ENCODE measurements around the gene EPYC.
"Not testable (repeated sequence)": the region's sequence is repeated elsewhere in the genome, so short reads cannot be mapped to it uniquely, and the experiment has no call there.

The EPYC gene

DNA sequence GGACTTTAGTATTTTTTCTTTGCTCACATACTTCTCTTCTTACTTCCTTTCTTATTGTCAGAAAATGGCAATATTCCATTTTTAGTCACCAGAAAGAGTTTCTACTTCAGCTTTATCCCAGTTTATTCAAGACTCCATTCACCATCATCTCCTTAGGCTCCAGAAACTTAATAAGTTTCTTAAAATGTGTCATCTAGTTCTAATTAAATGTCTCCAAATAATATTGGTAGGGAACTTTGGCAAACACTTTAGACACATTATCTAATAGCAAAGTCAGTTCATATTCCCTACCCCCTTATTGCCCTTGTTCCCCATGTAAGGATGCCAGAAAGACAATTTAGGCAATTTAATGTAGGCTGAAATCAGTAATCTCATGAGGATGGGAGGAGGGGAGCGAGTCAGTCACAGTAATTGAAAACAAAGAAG lies 15.1 kb downstream of the EPYC start:
- Histone ChIP-seq H3K27me3 (ENCODE audit: control insufficient read depth, insufficient read depth, low read length) (peaks cover 11% of the 10 kb centered on the region), H3K27ac (ENCODE audit: low read length) (no peak overlapping the region), H3K4me1 (ENCODE audit: control insufficient read depth, low read depth, low read length) (peaks cover 5% of the 10 kb centered on the region), H3K36me3 (ENCODE audit: control insufficient read depth, low read depth, low read length) (no peaks in the 10 kb centered on the region), H3K4me3 (ENCODE audit: low read length) (no peak overlapping the region), H3K9ac (ENCODE audit: low read length) (no peak overlapping the region), H3K9me3 (ENCODE audit: control insufficient read depth, low read depth, low read length) (peaks cover 6% of the 10 kb centered on the region)

DNA sequence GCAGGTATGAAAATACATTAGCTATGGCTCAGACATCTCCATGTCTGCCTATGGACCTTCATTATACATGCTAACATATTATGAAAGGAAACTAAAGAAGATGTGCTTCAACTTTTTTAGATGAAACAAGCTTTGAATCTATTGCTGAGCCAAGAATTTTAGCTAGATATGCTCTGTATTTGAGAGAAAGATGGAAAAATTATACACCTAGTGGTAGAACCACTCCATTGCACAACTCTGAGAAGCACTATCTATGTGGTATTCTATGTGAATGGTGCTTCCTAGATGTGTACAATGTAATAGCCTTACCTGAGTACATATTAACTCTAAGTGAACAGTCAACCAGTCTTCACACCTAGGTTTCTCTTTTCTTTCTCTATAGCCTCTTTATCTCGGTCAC lies 17.3 kb downstream of the EPYC start:
- Histone ChIP-seq H3K9ac (ENCODE audit: low read length) (no peak overlapping the region), H3K36me3 (ENCODE audit: control insufficient read depth, low read depth, low read length) (no peaks in the 10 kb centered on the region), H3K27ac (ENCODE audit: low read length) (no peak overlapping the region), H3K27me3 (ENCODE audit: control insufficient read depth, insufficient read depth, low read length) (peaks cover 21% of the 10 kb centered on the region), H3K4me1 (ENCODE audit: control insufficient read depth, low read depth, low read length) (peaks cover 15% of the 10 kb centered on the region), H3K4me3 (ENCODE audit: low read length) (no peak overlapping the region), H3K9me3 (ENCODE audit: control insufficient read depth, low read depth, low read length) (peaks cover 6% of the 10 kb centered on the region)

DNA sequence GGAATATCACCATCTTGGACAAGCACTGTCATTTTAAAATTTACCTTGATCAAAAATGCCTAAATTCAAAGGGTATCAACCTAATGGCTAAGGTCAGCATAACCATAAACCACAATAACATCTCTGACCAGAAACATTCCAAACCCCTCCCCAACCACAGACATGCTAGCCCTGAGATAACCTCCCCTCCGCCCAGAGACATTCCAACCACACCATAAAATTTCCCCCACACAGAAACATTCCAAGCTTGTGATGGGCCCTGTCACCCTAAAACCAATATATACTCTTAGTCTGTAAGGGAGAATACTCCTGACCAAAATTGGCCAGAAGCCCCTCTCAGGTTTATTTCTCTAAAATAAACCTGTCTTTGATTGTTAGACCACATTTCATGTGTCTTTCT lies 17.7 kb downstream of the EPYC start:
- Histone ChIP-seq H3K36me3 (ENCODE audit: control insufficient read depth, low read depth, low read length) (no peaks in the 10 kb centered on the region), H3K9me3 (ENCODE audit: control insufficient read depth, low read depth, low read length) (peaks cover 6% of the 10 kb centered on the region), H3K27ac (ENCODE audit: low read length) (no peak overlapping the region), H3K4me1 (ENCODE audit: control insufficient read depth, low read depth, low read length) (peaks cover 15% of the 10 kb centered on the region), H3K4me3 (ENCODE audit: low read length) (no peak overlapping the region), H3K27me3 (ENCODE audit: control insufficient read depth, insufficient read depth, low read length) (peaks cover 25% of the 10 kb centered on the region), H3K9ac (ENCODE audit: low read length) (no peak overlapping the region)

DNA sequence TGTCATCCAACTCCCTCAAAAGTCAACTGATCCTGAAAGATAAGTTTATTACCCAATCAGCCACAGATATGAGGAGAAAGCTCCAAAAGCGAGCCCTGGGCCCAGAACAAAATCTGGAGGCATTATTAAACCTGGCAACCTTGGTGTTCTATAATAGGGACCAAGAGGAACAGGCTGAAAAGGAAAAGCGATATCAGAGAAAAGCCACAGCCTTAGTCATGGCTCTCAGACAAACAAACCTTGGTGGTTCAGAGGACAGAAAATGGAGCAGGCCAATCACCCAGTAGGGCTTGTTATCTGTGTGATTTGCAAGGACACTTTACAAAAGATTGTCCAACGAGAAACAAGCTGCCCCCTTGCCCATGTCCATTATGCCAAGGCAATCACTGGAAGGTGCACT lies 19.4 kb downstream of the EPYC start:
- Histone ChIP-seq H3K4me1 (ENCODE audit: control insufficient read depth, low read depth, low read length) (peaks cover 15% of the 10 kb centered on the region), H3K27me3 (ENCODE audit: control insufficient read depth, insufficient read depth, low read length) (peaks cover 29% of the 10 kb centered on the region)
- not testable (repeated sequence) for H3K9me3 ChIP-seq (ENCODE audit: control insufficient read depth, low read depth, low read length); H3K36me3 ChIP-seq (ENCODE audit: control insufficient read depth, low read depth, low read length); H3K27ac ChIP-seq (ENCODE audit: low read length); H3K4me3 ChIP-seq (ENCODE audit: low read length); H3K9ac ChIP-seq (ENCODE audit: low read length)

DNA sequence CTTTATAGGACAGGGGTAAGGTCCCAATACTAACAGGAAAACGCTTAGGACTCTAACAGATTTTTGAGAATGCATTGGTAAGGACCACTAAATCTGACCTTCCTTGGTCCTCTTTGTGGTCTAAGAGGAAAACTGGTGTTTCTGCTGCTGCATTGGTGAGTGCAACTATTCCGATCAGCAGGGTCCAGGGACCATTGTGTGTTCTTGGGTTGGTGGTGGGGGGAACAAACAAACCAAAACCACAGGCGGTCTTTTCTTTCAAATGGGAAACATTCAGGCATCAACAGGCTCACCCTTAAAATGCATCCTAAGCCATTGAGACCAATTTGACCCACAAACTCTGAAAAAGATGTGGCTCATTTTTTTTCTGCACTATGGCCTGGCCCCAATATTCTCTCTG lies 20.7 kb downstream of the EPYC start:
- Histone ChIP-seq H3K9me3 (ENCODE audit: control insufficient read depth, low read depth, low read length) (no peaks in the 10 kb centered on the region), H3K9ac (ENCODE audit: low read length) (no peak overlapping the region)

DNA sequence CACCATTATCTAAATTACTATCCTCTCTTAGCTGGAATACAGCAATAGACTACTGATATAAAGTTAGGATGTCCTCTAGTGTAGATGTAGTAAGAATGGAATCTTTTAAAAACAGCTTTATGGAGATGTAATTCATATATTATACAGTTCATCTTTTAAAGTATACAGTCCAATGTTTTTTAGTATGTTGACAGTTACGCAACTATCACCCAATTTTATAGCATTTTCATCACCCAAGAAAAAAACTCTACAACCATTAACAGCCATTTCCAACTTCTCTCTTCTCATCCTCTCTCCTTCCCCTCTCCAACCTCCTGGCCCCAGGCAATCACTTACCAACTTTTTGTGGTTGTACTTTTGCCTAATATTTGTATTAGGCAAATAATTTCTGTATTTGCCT lies 22.6 kb downstream of the EPYC start:
- H3K27ac ChIP-seq (ENCODE audit: low read length), result no peak overlapping the region
- H3K36me3 ChIP-seq (ENCODE audit: control insufficient read depth, low read depth, low read length), result no peaks in the 10 kb centered on the region
- no peak overlapping the region for H3K4me3 ChIP-seq (ENCODE audit: low read length)
- H3K9ac ChIP-seq (ENCODE audit: low read length), result no peak overlapping the region
- no peaks in the 10 kb centered on the region for H3K9me3 ChIP-seq (ENCODE audit: control insufficient read depth, low read depth, low read length)
- H3K4me1 ChIP-seq (ENCODE audit: control insufficient read depth, low read depth, low read length), result peaks cover 22% of the 10 kb centered on the region
- H3K27me3 ChIP-seq (ENCODE audit: control insufficient read depth, insufficient read depth, low read length), result peaks cover 29% of the 10 kb centered on the region

More for the DNA sequence above, 20.7 kb downstream of the EPYC start:
- peaks cover 15% of the 10 kb centered on the region for H3K4me1 ChIP-seq (ENCODE audit: control insufficient read depth, low read depth, low read length)
- H3K36me3 ChIP-seq (ENCODE audit: control insufficient read depth, low read depth, low read length), result no peaks in the 10 kb centered on the region
- H3K27me3 ChIP-seq (ENCODE audit: control insufficient read depth, insufficient read depth, low read length), result peaks cover 29% of the 10 kb centered on the region
- H3K4me3 ChIP-seq (ENCODE audit: low read length), result no peak overlapping the region
- no peak overlapping the region for H3K27ac ChIP-seq (ENCODE audit: low read length)

DNA sequence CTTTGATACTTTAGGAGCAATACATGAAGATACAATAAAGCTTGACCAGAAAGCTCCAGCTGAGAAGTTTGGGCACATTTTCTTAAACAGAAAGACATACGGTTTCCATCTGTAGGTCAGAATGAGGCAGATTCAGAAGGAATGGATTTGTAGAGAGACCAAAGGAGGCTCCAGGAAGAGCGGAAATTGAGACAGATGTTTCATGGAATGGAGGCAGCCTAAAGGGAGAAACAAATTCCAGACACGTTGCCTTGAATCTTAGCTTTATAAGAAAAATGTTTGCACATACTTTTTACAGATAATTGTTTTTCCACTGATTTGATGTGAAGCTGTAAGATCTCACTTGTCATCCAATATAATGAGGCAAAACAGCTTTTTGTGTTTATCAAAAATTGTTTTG lies 24.8 kb downstream of the EPYC start:
- no peak overlapping the region for H3K4me3 ChIP-seq (ENCODE audit: low read length)
- H3K4me1 ChIP-seq (ENCODE audit: control insufficient read depth, low read depth, low read length), result peaks cover 20% of the 10 kb centered on the region
- no peaks in the 10 kb centered on the region for H3K9me3 ChIP-seq (ENCODE audit: control insufficient read depth, low read depth, low read length)
- H3K36me3 ChIP-seq (ENCODE audit: control insufficient read depth, low read depth, low read length), result no peaks in the 10 kb centered on the region
- H3K27me3 ChIP-seq (ENCODE audit: control insufficient read depth, insufficient read depth, low read length), result peaks cover 17% of the 10 kb centered on the region
- no peak overlapping the region for H3K9ac ChIP-seq (ENCODE audit: low read length)
- H3K27ac ChIP-seq (ENCODE audit: low read length), result no peak overlapping the region

DNA sequence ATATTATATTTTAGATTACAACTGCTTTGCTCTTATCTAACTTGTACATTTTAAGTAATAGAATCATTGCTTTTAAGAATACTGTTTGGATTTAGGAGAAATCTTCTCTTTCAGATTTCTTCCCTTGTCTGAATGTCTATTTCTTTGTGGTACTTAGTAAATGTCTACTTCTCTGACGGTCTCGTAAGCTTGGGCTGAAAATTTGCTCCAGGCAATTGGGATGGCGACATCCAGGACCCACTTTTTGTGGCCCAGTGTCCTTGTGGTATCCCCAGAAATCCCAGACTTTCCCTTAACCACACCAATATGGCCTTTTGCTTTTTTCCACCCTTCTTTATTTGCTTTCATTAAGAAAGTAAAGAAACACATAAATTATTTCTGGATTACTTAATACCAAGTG lies 25.8 kb downstream of the EPYC start:
- H3K9me3 ChIP-seq (ENCODE audit: control insufficient read depth, low read depth, low read length), result no peaks in the 10 kb centered on the region
- H3K27ac ChIP-seq (ENCODE audit: low read length), result no peak overlapping the region
- no peaks in the 10 kb centered on the region for H3K36me3 ChIP-seq (ENCODE audit: control insufficient read depth, low read depth, low read length)
- peak overlapping the region; percentile 17 for H3K9ac ChIP-seq (ENCODE audit: low read length)
- peaks cover 14% of the 10 kb centered on the region for H3K4me1 ChIP-seq (ENCODE audit: control insufficient read depth, low read depth, low read length)
- H3K27me3 ChIP-seq (ENCODE audit: control insufficient read depth, insufficient read depth, low read length), result peaks cover 17% of the 10 kb centered on the region
- no peak overlapping the region for H3K4me3 ChIP-seq (ENCODE audit: low read length)

DNA sequence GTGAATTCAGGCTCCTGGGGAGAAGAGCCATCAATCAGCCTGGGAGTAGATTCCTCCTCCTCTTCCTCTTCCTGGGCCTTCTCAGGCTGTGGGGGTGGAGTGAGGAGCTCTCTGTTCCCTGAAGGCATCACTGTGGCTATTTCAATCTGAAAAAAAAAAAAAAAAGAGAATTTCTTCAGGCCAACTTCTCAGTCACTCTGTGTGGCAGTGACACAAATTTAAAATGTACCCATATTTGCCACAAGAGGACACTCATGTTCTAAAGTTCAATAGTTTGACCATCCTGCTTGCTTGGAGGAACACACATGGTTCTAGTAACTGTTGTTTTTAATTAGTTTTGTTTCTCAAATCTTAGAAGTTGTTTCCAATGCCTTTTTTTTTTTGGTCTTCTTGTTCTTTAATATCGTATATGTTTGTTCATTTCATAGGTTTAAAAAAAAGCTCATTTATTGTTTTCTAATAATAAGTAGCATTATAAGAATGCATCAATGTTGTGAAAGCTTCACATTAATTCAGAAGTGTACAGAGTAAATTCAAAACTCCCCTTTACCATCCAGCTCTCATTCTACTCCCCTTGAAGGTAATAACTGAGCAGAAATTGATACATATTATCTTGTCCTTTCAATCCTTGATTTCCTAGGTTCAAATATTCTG lies 26.5 kb downstream of the EPYC start:
- no peak overlapping the region for H3K27ac ChIP-seq (ENCODE audit: low read length)
- H3K9ac ChIP-seq (ENCODE audit: low read length), result no peak overlapping the region
- H3K4me3 ChIP-seq (ENCODE audit: low read length), result no peak overlapping the region
- H3K4me1 ChIP-seq (ENCODE audit: control insufficient read depth, low read depth, low read length), result peaks cover 7% of the 10 kb centered on the region
- H3K9me3 ChIP-seq (ENCODE audit: control insufficient read depth, low read depth, low read length), result no peaks in the 10 kb centered on the region
- peaks cover 15% of the 10 kb centered on the region for H3K27me3 ChIP-seq (ENCODE audit: control insufficient read depth, insufficient read depth, low read length)
- no peaks in the 10 kb centered on the region for H3K36me3 ChIP-seq (ENCODE audit: control insufficient read depth, low read depth, low read length)

DNA sequence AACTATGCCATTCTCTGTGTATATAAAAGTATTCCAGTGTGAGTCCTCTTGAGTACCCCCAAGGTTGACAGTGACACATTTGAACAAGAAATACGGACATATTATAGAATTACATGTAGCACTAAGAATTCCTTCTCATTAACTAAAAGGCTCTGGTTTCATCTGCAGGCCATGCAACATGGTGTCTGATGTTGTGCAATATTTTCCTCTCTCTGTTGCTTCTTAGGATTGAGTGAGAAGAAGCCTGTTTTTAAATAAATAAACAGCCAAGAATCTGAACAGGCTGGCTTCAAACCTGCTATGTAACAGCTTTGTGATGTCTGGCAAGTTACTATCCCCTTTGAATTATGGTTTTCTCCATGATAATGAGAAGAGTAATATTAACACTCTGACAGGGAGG lies 27.5 kb downstream of the EPYC start:
- Histone ChIP-seq H3K36me3 (ENCODE audit: control insufficient read depth, low read depth, low read length) (no peaks in the 10 kb centered on the region), H3K4me1 (ENCODE audit: control insufficient read depth, low read depth, low read length) (peaks cover 7% of the 10 kb centered on the region), H3K27ac (ENCODE audit: low read length) (no peak overlapping the region), H3K9me3 (ENCODE audit: control insufficient read depth, low read depth, low read length) (no peaks in the 10 kb centered on the region), H3K9ac (ENCODE audit: low read length) (no peak overlapping the region), H3K27me3 (ENCODE audit: control insufficient read depth, insufficient read depth, low read length) (peaks cover 5% of the 10 kb centered on the region), H3K4me3 (ENCODE audit: low read length) (no peak overlapping the region)

DNA sequence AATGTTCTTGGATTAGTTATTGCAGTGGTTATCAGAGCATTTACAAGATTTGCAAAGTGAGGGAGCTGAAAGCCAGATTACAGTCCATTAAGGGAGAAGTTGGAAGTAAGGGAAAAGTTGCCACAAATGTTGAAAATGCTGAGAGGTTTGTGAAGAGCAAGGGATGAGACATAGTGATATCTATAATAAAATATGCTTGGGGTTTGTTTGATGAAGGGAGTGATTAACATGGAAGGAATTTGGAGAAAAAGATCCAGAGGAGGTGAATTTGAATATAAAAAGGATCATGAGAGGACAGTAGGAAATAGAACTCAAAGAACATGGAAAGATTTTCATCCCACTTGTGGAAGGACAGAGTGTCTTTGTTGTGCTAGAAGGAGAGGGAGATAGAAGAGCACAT lies 30.5 kb downstream of the EPYC start:
- Histone ChIP-seq H3K27me3 (ENCODE audit: control insufficient read depth, insufficient read depth, low read length) (no peaks in the 10 kb centered on the region), H3K4me1 (ENCODE audit: control insufficient read depth, low read depth, low read length) (peaks cover 7% of the 10 kb centered on the region), H3K27ac (ENCODE audit: low read length) (no peak overlapping the region), H3K9ac (ENCODE audit: low read length) (no peak overlapping the region), H3K4me3 (ENCODE audit: low read length) (no peak overlapping the region), H3K36me3 (ENCODE audit: control insufficient read depth, low read depth, low read length) (no peaks in the 10 kb centered on the region), H3K9me3 (ENCODE audit: control insufficient read depth, low read depth, low read length) (no peaks in the 10 kb centered on the region)

DNA sequence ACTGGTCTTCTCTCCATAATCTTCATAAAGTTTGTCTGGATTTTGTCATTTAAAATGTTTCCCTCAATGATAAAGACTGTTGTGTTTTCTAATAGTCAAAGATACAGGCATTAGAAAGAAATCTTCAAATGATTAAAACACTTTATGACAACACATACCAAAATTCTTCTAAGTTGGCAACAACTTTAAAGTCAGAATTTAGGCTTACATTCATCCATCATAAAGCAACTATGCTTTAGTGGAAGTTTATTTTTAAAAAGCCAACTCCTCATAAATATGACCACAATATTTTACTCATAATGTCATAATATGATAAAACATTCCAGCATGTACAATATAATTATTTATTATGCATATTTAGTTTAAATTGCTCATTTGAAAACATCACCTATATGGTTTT lies 32.5 kb downstream of the EPYC start:
- no peaks in the 10 kb centered on the region for H3K27me3 ChIP-seq (ENCODE audit: control insufficient read depth, insufficient read depth, low read length)
- H3K9ac ChIP-seq (ENCODE audit: low read length), result no peak overlapping the region
- H3K27ac ChIP-seq (ENCODE audit: low read length), result no peak overlapping the region
- no peaks in the 10 kb centered on the region for H3K9me3 ChIP-seq (ENCODE audit: control insufficient read depth, low read depth, low read length)
- no peaks in the 10 kb centered on the region for H3K36me3 ChIP-seq (ENCODE audit: control insufficient read depth, low read depth, low read length)
- no peak overlapping the region for H3K4me3 ChIP-seq (ENCODE audit: low read length)
- no peaks in the 10 kb centered on the region for H3K4me1 ChIP-seq (ENCODE audit: control insufficient read depth, low read depth, low read length)

Measured in iPS-18a (cell line).